GM19023 (cell line): ENCODE measurements around the gene ATXN3L.

Experiments used
- ATAC-seq: cut with Tn5 transposase; IDR thresholded peaks from one replicate; pipeline ENCODE4 v1.9.1; 2021; ENCODE audit warnings: mild to moderate bottlenecking, moderate library complexity; ENCODE audit not compliant: unreplicated experiment

Gene ATXN3L

GRCh38 chrX:13270360-13270759 is 49.5 kb downstream of the ATXN3L start:
- no peak for ATAC-seq

- ATAC-seq: no peak
Observed at GRCh38 chrX:13268874-13269273, 51.0 kb downstream of the ATXN3L start.
